HG02885 (cell line): ENCODE measurements around the gene SRRD.

Experiments used
- ATAC-seq: cut with Tn5 transposase; IDR thresholded peaks from one replicate; pipeline ENCODE4 v1.9.1; 2021; ENCODE audit warnings: mild to moderate bottlenecking; ENCODE audit not compliant: unreplicated experiment, poor library complexity

Gene SRRD

GRCh38 chr22:26542831-26543230 lies 59.2 kb downstream of the SRRD start:
- no peak for ATAC-seq
